ENCODE data around the gene MIOX. TPM values are rescaled to one million over a fixed set of nuclear protein-coding genes. Genes with fewer than 3 reads are reported as not detected.

Gene MIOX
- total RNA-seq, 1 experiment from 2014 or later: 0.32 TPM

DNA sequence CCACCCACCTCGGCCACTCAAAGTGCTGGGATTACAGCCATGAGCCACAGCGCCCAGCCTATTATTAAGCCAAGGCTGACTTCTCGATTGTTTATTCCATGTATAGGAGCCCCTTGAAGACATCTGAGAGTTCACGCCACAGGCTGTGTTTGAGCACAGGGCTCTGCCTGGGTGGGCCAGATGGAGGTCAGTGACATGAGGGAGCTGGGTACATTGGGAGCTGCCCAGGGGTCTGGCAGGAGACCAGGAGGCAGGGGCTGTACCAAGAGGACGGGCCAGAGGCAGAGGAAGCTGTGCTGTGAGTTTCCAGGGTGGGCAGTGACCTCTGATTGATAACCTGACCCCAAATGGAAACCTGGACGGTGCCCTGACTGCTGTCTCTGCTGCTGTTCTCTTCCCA lies 15.4 kb downstream of the MIOX start:
- intact Hi-C loops (cut with micrococcal nuclease; ENCODE audit: unreplicated experiment): no loop called here
- Histone ChIP-seq H3K9me3 (ENCODE audit: low read depth, low read length, poor library complexity, severe bottlenecking) (no peaks in the 10 kb centered on the region), H3K36me3 (ENCODE audit: insufficient read depth, low read length, poor library complexity, severe bottlenecking) (peaks cover 29% of the 10 kb centered on the region), H3K4me3 (ENCODE audit: low read depth, low read length, poor library complexity, severe bottlenecking) (no peak overlapping the region), H3K4me1 (ENCODE audit: insufficient read depth, low read length, poor library complexity, severe bottlenecking) (peaks cover 10% of the 10 kb centered on the region), H3K27ac (ENCODE audit: low read depth, low read length, poor library complexity, severe bottlenecking) (no peak overlapping the region), H3K27me3 (replicated peaks; ENCODE audit: insufficient read depth, low read depth, low read length, poor library complexity) (no peaks in the 10 kb centered on the region)
- no TSS peak for BruUV-seq (replicated peaks)
- ChIA-PET CTCF (no interaction called here), POLR2A (ENCODE audit: low non-redundant PET) (no interaction called here)
- no peak for DNase-seq (ENCODE audit: low spot score)
- TF ChIP-seq EZH2 (IDR thresholded peaks at IDR 0.05; ENCODE audit: borderline replicate concordance, low read depth, low read length, poor library complexity, severe bottlenecking): no peak
- TF ChIP-seq, protein P1, sequence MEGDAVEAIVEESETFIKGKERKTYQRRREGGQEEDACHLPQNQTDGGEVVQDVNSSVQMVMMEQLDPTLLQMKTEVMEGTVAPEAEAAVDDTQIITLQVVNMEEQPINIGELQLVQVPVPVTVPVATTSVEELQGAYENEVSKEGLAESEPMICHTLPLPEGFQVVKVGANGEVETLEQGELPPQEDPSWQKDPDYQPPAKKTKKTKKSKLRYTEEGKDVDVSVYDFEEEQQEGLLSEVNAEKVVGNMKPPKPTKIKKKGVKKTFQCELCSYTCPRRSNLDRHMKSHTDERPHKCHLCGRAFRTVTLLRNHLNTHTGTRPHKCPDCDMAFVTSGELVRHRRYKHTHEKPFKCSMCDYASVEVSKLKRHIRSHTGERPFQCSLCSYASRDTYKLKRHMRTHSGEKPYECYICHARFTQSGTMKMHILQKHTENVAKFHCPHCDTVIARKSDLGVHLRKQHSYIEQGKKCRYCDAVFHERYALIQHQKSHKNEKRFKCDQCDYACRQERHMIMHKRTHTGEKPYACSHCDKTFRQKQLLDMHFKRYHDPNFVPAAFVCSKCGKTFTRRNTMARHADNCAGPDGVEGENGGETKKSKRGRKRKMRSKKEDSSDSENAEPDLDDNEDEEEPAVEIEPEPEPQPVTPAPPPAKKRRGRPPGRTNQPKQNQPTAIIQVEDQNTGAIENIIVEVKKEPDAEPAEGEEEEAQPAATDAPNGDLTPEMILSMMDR (conservative IDR thresholded peaks at IDR 0.05; ENCODE audit: low read depth, low read length): no peak

DNA sequence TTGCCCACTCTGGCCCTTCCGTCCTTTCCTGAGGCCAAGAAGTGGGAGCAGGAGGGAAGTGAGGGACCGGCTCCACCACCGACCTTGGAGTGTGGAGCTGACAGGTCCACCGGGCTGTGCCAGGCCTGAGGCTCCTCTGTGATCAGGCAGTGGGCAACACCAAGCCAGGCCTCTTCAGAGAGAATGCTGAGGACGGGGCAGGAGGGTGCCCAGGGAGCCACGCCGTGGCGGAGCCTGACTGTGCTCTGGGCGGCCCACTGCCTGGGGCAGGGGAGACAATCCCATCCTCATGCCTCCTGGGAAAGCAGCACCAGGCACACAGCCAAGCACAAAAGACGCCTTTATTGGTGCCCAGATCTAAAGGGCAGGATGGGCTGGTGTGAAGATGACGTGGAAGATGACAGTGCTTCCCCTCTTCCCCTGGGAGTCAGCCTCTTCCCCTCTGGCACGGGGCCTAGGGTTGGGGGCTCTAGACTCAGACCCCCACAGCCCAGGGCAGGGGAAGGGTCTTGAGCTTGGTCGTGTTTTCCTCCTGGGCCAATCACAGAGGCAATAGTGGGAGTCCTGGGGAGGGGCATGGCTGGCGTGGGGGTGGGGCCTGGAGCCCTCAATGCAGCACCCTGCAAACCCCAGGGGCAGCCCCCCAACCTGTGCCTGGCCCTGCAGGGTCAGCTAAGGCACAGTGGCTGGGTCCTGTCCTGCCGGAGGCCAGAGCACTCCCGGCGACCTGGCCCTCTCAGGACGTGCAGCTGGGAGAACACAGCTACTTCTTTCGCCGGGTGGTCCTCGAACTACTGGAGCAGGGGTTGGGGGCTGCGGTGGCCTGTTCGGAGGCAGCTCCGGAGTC lies 16.2 kb downstream of the MIOX start:
- ChIA-PET POLR2A (ENCODE audit: low non-redundant PET) (no interaction called here), CTCF (interaction anchor here (0.5 kb wide), 1 partner anchor 10 kb away, joined by 7 read pairs; no protein-coding TSS in a partner anchor)
- Histone ChIP-seq H3K27me3 (replicated peaks; ENCODE audit: insufficient read depth, low read depth, low read length, poor library complexity) (no peaks in the 10 kb centered on the region), H3K36me3 (ENCODE audit: insufficient read depth, low read length, poor library complexity, severe bottlenecking) (peaks cover 29% of the 10 kb centered on the region), H3K27ac (ENCODE audit: low read depth, low read length, poor library complexity, severe bottlenecking) (no peak overlapping the region), H3K9me3 (ENCODE audit: low read depth, low read length, poor library complexity, severe bottlenecking) (no peaks in the 10 kb centered on the region), H3K4me3 (ENCODE audit: low read depth, low read length, poor library complexity, severe bottlenecking) (no peak overlapping the region), H3K4me1 (ENCODE audit: insufficient read depth, low read length, poor library complexity, severe bottlenecking) (peaks cover 10% of the 10 kb centered on the region)
- intact Hi-C loops (cut with micrococcal nuclease; ENCODE audit: unreplicated experiment): no loop called here
- no TSS peak for BruUV-seq (replicated peaks)
- TF ChIP-seq EZH2 (IDR thresholded peaks at IDR 0.05; ENCODE audit: borderline replicate concordance, low read depth, low read length, poor library complexity, severe bottlenecking): no peak
- TF ChIP-seq, protein P1 (conservative IDR thresholded peaks at IDR 0.05; ENCODE audit: low read depth, low read length): no peak
- DNase-seq (ENCODE audit: low spot score): no peak

DNA sequence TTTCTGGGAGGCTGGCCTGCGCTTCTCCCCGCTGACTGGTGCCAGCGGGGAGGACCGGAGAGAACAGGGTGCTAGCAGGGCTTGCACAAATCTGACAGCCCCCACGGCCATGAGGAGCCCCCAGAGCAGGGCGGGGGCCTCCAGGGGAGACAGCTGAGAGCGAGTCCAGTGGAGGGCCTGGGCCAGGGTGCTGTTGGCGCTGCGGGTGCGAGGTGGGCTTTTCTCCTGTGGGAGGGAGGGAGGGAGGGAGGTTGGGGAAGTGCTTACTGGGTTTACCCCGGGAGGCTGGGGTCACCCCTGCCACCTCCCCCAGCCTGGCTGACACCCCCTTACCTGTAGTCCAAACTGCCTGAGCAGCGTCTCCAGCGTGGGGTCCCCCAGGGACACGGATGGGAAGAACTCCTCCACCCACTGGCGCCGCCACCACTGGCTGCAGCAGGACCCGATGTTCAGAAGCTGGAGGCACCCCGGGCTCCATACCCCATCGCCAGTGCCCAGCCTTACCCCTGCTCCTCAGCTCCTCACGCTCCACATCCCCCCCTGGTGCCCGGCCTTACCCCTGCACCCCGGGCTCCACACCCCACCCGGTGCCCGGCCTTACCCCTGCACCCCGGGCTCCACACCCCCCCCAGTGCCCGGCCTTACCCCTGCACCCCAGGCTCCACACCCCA lies 17.0 kb downstream of the MIOX start:
- Histone ChIP-seq H3K27ac (ENCODE audit: low read depth, low read length, poor library complexity, severe bottlenecking) (no peak overlapping the region), H3K4me1 (ENCODE audit: insufficient read depth, low read length, poor library complexity, severe bottlenecking) (peaks cover 7% of the 10 kb centered on the region), H3K9me3 (ENCODE audit: low read depth, low read length, poor library complexity, severe bottlenecking) (no peaks in the 10 kb centered on the region), H3K4me3 (ENCODE audit: low read depth, low read length, poor library complexity, severe bottlenecking) (no peak overlapping the region), H3K36me3 (ENCODE audit: insufficient read depth, low read length, poor library complexity, severe bottlenecking) (peaks cover 29% of the 10 kb centered on the region), H3K27me3 (replicated peaks; ENCODE audit: insufficient read depth, low read depth, low read length, poor library complexity) (no peaks in the 10 kb centered on the region)
- TF ChIP-seq, protein P1 (conservative IDR thresholded peaks at IDR 0.05; ENCODE audit: low read depth, low read length): no peak
- TF ChIP-seq EZH2 (IDR thresholded peaks at IDR 0.05; ENCODE audit: borderline replicate concordance, low read depth, low read length, poor library complexity, severe bottlenecking): no peak
- intact Hi-C loops (cut with micrococcal nuclease; ENCODE audit: unreplicated experiment): no loop called here
- no TSS peak for BruUV-seq (replicated peaks)
- ChIA-PET CTCF (interaction anchor here (0.5 to 0.6 kb wide), 3 partner anchors 11 to 262 kb away, joined by 3 to 6 read pairs (median 3); no protein-coding TSS in a partner anchor), POLR2A (ENCODE audit: low non-redundant PET) (no interaction called here)
- peak; percentile 39 for DNase-seq (ENCODE audit: low spot score)
